Activated naive CD4-positive, alpha-beta T cell treated with anti-CD3 and anti-CD28 coated beads, Interleukin-2, amount 50 U/mL, for 16 hours (primary cell): Measurements from ENCODE around the gene SKP1.

Source experiments
- DNase-seq: peaks from one replicate; pipeline ENCODE4 v3.0.0-alpha.2; 2020

The SKP1 gene

DNA sequence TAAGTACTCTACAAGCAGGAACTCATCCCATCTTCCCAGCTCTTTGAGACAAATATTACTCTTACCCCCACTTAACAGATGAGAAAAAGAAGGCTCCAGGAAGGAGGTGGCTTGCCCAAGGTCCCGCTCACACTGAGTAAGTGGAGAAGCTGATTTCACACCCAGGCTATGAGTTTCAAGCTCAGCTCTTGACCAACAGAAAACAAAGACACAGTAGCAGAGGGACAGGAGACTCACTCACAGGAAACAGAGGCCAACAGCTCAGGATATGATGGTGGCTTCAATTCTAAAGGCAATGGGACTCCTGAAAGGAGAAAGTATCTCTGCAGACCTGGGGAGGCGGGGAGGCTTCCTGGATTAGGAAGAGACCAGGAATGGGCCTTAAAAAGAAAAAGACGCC is 69.0 kb downstream of the SKP1 start:
- no peak for DNase-seq

DNA sequence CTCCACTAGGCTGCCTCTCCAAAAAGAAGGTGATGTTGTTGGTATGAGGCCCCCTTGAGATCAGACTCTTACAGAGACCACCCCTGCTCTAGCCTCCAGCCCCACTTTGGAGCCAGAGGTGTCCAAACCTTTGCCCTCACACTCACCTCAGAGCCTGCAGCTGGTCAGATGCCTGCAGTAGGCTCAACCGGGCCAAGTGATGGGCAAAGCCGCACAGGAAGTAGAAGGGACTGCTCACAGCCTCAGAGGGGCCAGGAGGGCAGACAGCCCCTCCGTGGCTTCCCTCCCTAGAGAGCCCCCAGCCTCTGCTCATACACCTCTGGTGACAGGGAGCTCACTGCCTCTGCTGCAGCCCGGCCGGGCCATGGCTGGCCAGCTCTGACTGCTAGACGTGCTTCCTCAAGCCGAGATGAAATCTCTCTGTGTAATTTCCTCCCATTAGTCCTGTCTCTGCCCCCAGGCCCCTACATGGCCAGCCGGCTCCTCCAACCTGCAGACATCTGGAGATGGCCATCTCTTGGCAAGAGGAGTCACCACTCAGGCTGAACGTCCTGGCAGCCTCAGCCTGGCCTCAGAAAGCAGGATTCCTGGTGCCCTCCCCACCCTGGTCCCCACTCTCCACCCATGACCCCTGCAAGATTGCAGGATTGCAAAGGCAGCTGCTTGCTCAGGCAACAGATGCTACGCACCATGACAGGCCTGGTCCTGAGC is 69.6 kb downstream of the SKP1 start:
- DNase-seq, result no peak

DNA sequence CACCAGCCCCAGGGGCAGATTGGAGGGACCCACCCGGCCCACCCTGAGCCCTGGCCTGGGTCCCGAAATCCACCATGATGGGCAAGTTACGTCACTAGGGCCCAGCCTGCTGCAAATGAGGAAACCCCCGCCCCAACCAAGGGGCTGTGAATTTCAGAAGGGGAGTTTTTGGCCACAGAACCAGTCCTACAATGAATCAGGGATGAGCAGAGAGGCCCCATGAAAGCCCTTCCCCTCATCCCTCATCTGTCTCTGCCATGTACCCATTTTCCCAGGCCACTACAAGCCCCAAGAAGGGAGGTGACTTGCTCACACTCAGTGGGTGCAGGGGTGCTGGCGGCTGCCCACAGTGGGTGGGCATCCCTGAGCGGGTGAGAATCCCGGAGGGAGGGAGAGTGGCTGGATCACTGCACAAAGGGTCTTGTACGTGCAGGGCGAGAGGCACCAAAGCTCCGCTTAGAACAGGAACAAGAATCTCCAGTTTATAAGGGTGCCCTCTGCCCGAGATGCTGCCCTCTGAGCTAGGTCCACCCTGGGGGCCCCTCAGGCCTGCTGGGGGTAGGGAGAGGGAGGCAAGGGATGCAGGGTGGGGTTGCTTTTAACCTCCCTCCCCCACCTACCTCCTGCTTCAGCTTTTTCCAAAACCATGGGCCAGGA is 72.6 kb downstream of the SKP1 start:
- DNase-seq, result no peak

DNA sequence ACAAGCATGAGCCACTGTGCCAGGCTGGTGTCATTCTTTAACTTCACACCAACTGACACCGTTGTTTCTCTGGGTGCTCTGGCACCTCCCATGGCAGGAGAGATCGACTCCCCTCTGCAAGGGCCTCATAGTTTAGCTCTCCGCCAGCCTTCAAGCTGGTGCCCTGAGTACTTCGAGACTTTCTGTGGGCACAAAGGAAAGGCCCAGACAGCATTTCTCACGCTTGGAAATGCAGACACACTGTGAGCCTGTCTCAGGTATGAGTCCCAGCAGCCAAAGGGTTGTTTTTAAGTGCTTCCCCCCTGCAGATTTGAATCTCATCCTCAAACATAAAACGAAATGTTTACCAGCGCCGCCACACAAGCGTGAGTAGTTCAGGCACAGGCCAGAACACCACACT is 73.4 kb downstream of the SKP1 start:
- peak; percentile 59 for DNase-seq

DNA sequence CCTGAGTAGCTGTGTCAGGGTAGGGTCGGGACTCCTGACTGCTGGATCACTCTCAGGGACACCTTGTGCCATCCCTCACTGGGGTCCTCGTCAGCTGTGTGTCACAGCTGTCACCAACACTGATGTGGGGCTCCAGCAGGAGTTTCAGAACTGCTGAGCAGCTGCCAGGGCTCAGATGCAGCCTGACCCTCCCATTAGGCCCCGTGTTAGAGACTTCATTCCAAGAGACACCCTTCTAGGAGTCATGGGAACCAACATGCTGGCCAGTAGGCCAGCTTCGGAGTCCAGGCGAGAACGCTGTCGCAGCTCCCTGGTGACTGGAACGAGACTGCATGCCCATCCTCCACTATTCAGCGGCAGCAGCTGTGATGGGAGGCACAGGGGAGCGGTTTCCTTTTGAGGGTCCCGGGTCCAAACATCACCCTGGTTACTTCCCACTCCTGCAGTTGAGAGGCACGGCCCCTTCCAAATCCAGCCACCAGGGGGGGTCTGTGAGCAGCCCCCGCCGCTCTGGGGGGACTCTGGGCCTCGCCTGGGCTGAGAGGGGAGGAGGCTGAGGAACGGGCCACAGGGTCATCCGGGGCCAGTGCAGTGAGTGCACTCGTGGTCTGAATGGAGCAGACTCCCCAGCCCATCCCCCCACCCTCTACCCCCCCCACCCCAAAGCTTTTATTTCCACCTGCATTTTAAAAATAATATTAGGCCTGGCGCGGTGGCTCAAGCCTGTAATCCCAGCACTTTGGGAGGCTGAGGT is 74.9 kb downstream of the SKP1 start:
- DNase-seq, result peak; percentile 74

DNA sequence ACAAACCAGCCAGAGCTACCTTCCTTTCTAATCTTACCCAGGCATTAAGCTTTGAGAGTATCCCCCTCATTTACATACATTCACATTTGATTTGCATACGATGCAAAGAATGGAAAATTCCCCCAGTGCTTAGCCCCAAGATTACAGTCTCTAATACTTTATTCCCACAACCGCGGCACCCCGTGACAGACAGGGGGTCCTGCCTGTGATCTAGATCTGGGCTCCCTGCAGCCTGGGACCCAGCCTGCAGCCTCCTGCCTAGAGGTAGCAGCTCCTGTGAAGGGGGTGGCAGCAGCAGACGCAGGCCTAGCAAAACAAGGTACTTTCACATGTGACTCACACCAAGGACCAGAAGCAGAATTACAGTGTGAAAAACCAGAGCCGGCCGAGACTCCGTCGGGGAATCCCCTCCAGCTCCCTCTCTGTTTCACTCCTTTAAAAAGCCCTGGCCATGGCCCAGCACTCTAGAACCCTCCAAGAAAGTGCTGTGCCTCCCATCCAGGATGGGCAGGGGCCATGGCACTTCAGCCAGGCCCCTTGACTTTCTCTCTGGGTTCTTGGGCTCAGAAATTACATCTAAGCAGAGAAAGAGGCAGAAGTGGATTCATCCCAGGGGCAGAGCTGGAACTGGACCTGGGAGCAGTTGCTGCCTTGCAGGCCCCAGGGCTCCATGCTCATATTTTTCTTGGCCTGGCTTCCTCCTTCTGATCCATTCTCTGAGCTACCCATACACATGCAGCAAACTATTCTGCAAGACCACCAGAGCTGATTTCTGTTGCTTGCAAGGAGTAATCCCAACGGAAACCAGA is 76.3 kb downstream of the SKP1 start:
- DNase-seq, result peak; percentile 85

DNA sequence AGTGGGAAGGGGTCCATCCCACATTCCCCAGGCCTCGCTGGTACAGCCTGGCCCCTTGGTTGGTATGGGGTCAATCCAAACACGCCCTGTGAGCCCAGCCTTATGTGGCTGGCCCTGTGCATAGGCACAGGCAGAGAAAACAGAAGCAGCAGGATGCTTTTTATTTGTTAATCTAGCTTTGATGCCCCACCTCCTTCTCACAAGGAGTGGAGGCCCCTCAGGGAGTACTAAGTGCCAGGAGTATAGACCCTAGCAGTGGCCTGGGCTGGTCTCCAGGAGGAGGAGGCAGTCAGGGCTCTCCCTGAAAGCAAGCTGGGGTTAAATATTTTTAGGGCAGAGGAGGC is 76.8 kb downstream of the SKP1 start:
- DNase-seq, result no peak

DNA sequence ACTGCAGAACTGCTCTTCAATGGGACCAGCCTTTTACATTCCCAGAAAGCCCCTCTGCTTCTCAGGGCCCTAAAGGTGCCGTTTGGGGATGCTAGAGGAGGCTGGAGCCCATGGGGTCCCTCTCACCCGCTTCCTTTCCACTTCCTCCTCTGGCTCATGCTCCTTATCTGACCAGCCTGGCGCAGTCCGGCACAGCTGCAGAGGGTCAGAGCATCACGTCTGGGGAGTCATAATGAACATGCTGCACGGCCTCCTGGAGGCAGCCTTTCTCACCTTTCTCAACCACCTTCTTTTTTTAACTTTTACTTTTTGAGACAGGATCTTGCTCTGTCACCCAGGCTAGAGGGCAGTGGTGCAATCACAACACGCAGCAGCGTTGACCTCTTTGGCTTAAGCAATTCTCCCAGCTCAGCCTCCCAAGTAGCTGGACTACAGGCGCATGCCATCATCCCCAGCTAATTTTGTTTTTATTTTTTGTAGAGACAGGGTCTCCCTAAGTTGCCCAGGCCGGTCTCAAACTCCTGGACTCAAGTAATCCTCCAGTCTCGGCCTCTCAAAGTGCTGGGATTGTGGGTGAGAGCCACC is 77.4 kb downstream of the SKP1 start:
- no peak for DNase-seq
